ENCODE measurements around the gene KIF3A. TPM values are rescaled to one million over a fixed set of nuclear protein-coding genes. Genes with fewer than 3 reads are reported as not detected.

The KIF3A gene
- total RNA-seq, 1 experiment from 2014 or later: 13.2 TPM

DNA sequence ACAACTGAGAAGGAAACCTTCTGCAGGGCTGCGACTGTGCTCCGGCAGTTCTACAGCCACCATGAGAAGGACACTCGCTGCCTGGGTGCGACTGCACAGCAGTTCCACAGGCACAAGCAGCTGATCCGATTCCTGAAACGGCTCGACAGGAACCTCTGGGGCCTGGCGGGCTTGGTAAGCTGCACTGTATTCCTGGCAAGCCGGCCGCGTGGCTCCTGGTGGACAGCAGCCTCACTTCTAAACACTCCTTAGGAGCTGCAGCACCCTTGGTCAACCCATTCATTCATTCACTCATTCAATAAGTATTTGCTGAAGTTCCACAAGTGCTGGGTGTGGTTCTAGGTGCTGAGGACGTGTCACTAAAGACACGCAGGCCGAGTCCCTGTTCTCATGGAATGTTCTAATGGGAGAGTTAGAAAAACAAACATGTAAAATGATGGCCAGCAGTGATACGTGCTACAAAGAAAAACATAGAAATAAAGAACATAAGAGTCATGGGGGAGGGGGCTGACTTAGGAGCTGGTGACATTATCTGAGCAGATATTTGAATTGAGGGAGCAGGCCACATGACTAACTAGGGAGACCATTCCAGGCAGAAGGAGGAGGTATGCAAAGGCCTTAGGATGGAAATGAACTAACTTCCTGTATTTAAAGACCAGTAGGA lies 57.5 kb downstream of the KIF3A start:
- no peak overlapping the region for H3K27ac Mint-ChIP-seq
- H3K27me3 Mint-ChIP-seq (ENCODE audit: low read depth): no peaks in the 10 kb centered on the region; the same call in 1 of the 2 replicates
- Histone ChIP-seq H3K79me2 (ENCODE audit: insufficient read depth, low read length) (no peaks in the 10 kb centered on the region), H4K8ac (replicated peaks; ENCODE audit: insufficient read length, low read depth, low read length) (no peak overlapping the region), H4K20me1 (ENCODE audit: control insufficient read depth, insufficient read depth, insufficient read length) (peaks cover 3% of the 10 kb centered on the region), H3K56ac (ENCODE audit: insufficient read length, low read depth, low read length) (no peak overlapping the region), H3K4me2 (ENCODE audit: insufficient read depth, insufficient read length, low read length) (no peak overlapping the region), H3K27ac (ENCODE audit: insufficient read length, low read depth, low read length) (no peak overlapping the region), H4K5ac (ENCODE audit: insufficient read length, low read depth, low read length) (no peak overlapping the region), H3K23me2 (ENCODE audit: insufficient read length, low read depth, low read length, poor library complexity, severe bottlenecking) (no peaks in the 10 kb centered on the region), H3K9ac (ENCODE audit: extremely low read depth, insufficient read length, low read length) (no peak overlapping the region), H3K18ac (ENCODE audit: insufficient read length, low read depth, low read length) (no peak overlapping the region), H2AK5ac (ENCODE audit: insufficient read length, low read length) (no peak overlapping the region), H2BK120ac (ENCODE audit: low read depth, low read length, poor library complexity, severe bottlenecking) (no peak overlapping the region), H2BK20ac (ENCODE audit: low read depth, low read length, poor library complexity, severe bottlenecking) (no peak overlapping the region), H3T11ph (ENCODE audit: low read length) (no peak overlapping the region), H3K14ac (ENCODE audit: insufficient read depth, low read length) (no peak overlapping the region), H2AFZ (ENCODE audit: low read length) (no peak overlapping the region), H2BK5ac (ENCODE audit: insufficient read length, low read length) (no peak overlapping the region), H3K79me1 (ENCODE audit: insufficient read depth, low read depth, low read length, poor library complexity, severe bottlenecking) (no peaks in the 10 kb centered on the region), H2BK12ac (ENCODE audit: insufficient read length, low read depth, low read length) (no peak overlapping the region), H3K9me3 (ENCODE audit: control insufficient read depth, low read depth, low read length) (no peaks in the 10 kb centered on the region), H4K91ac (ENCODE audit: insufficient read length, low read depth, low read length) (no peak overlapping the region), H2BK15ac (ENCODE audit: low read depth, low read length) (no peak overlapping the region), H3K4me1 (ENCODE audit: insufficient read depth, low read length) (no peaks in the 10 kb centered on the region), H3K27me3 (ENCODE audit: insufficient read depth, low read length) (no peaks in the 10 kb centered on the region), H3K23ac (ENCODE audit: insufficient read length, low read depth, low read length) (no peak overlapping the region), H3K4ac (ENCODE audit: low read depth, low read length) (no peak overlapping the region)
- H3K4me1 Mint-ChIP-seq: peaks cover 4 to 5% of the 10 kb centered on the region in 2 experiments; a peak in 1 of 4 replicates
- H3K9me3 Mint-ChIP-seq: no peaks in the 10 kb centered on the region
- WGBS (ENCODE audit: extremely low coverage, insufficient read length, low lambda C conversion rate): no CpG with 5 or more reads among the region's 15 CpGs
- no peak overlapping the region for H3K4me3 Mint-ChIP-seq
- TF ChIP-seq, protein P1, sequence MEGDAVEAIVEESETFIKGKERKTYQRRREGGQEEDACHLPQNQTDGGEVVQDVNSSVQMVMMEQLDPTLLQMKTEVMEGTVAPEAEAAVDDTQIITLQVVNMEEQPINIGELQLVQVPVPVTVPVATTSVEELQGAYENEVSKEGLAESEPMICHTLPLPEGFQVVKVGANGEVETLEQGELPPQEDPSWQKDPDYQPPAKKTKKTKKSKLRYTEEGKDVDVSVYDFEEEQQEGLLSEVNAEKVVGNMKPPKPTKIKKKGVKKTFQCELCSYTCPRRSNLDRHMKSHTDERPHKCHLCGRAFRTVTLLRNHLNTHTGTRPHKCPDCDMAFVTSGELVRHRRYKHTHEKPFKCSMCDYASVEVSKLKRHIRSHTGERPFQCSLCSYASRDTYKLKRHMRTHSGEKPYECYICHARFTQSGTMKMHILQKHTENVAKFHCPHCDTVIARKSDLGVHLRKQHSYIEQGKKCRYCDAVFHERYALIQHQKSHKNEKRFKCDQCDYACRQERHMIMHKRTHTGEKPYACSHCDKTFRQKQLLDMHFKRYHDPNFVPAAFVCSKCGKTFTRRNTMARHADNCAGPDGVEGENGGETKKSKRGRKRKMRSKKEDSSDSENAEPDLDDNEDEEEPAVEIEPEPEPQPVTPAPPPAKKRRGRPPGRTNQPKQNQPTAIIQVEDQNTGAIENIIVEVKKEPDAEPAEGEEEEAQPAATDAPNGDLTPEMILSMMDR (conservative IDR thresholded peaks at IDR 0.05): no peak
- H3K36me3 Mint-ChIP-seq (ENCODE audit: insufficient read depth in 1 of 3, low read depth in 3 of 3): no peaks in the 10 kb centered on the region
- DNase-seq: peak; percentile 21
